ENCODE data around the gene JAZF1. TPM values are rescaled to one million over a fixed set of nuclear protein-coding genes. Genes with fewer than 3 reads are reported as not detected.

Gene JAZF1
- total and polyA plus RNA-seq, 10 of the 15 experiments (the other 5 are each of a cell fraction or from before 2014, with no cell fraction given): 0.04 to 0.82 (median 0.15) TPM; not detected in 3

- Histone ChIP-seq H3K4me1 (ENCODE audit: control insufficient read depth, insufficient read depth, low read length) (peaks cover 19% of the 10 kb centered on the region), H3K36me3 (ENCODE audit: control insufficient read depth in 2 of 2, insufficient read depth in 2 of 2, low read length in 1 of 2) (no peaks in the 10 kb centered on the region), H3K27me3 (replicated peaks in 1 of 2; ENCODE audit: control insufficient read depth in 2 of 2, insufficient read depth in 2 of 2, low read length in 1 of 2) (peaks cover 2 to 3% of the 10 kb centered on the region in 2 experiments; a peak in 2 of 4 replicates), H3K79me2 (ENCODE audit: control insufficient read depth, insufficient read depth, low read length) (no peaks in the 10 kb centered on the region), H3K4me3 (no peak overlapping the region), H3K9me3 (replicated peaks; ENCODE audit: control insufficient read depth, insufficient read depth, low read length) (no peaks in the 10 kb centered on the region; the same call in 2 of the 3 replicates), H3K4me2 (ENCODE audit: control insufficient read depth, insufficient read depth) (no peak overlapping the region), H2AFZ (ENCODE audit: control insufficient read depth, low read depth, low read length) (no peak overlapping the region), H3K27ac (ENCODE audit: control insufficient read depth, insufficient read depth) (no peak overlapping the region), H3K9ac (ENCODE audit: control insufficient read depth, insufficient read depth, low read length) (no peak overlapping the region), H4K20me1 (ENCODE audit: control insufficient read depth, insufficient read depth) (no peaks in the 10 kb centered on the region)
- CTCF ChIA-PET: interaction anchor here (1.3 kb wide), 1 partner anchor 14 kb away, joined by 3 read pairs; no protein-coding TSS in a partner anchor
- TF ChIP-seq DPF2 (IDR thresholded peaks at IDR 0.05): no peak
- no peak for TF ChIP-seq RCOR1 (conservative IDR thresholded peaks at IDR 0.05; ENCODE audit: low read depth, low read length)
- TF ChIP-seq PAX5 (IDR thresholded peaks at IDR 0.05; ENCODE audit: borderline replicate concordance, low read depth, low read length): no peak
- no peak for TF ChIP-seq TCF12 (IDR thresholded peaks at IDR 0.05; ENCODE audit: low read depth, low read length)
- TF ChIP-seq BMI1 (IDR thresholded peaks at IDR 0.05; ENCODE audit: borderline replicate concordance): no peak
- no peak for TF ChIP-seq GATAD2B (conservative IDR thresholded peaks at IDR 0.05; ENCODE audit: low read depth)
- TF ChIP-seq SREBF2 (IDR thresholded peaks at IDR 0.05; ENCODE audit: low read length): no peak
- FAIRE-seq (no peak), DNase-seq (ENCODE audit: low read depth, low spot score) (no peak), ATAC-seq (no peak)
- RAD21 ChIA-PET (ENCODE audit: unreplicated experiment): no interaction called here
- 42% methylated on average over 6 of the region's 6 CpGs for WGBS (ENCODE audit: insufficient coverage, insufficient replicate concordance, low lambda C conversion rate, missing lambda C conversion rate)
- in situ Hi-C loops (cut with MboI) (no loop called here), intact Hi-C loops (cut with micrococcal nuclease; ENCODE audit: unreplicated experiment) (no loop called here)
- POLR2A ChIA-PET: no interaction called here
- no TSS peak for BruUV-seq (replicated peaks)
- SMC1A ChIA-PET (ENCODE audit: uncharacterized antibody, unreplicated experiment): no interaction called here
Measured at GRCh38 chr7:28157076-28157745, 23.4 kb downstream of the JAZF1 start.

- POLR2A ChIA-PET: no interaction called here
- Histone ChIP-seq H3K79me2 (ENCODE audit: control insufficient read depth, insufficient read depth, low read length) (no peaks in the 10 kb centered on the region), H3K4me3 (no peak overlapping the region), H3K4me2 (ENCODE audit: control insufficient read depth, insufficient read depth) (no peak overlapping the region), H2AFZ (ENCODE audit: control insufficient read depth, low read depth, low read length) (no peak overlapping the region), H3K9me3 (replicated peaks; ENCODE audit: control insufficient read depth, insufficient read depth, low read length) (no peaks in the 10 kb centered on the region; the same call in 2 of the 3 replicates), H3K4me1 (ENCODE audit: control insufficient read depth, insufficient read depth, low read length) (peaks cover 22% of the 10 kb centered on the region), H4K20me1 (ENCODE audit: control insufficient read depth, insufficient read depth) (no peaks in the 10 kb centered on the region), H3K27ac (ENCODE audit: control insufficient read depth, insufficient read depth) (no peak overlapping the region), H3K9ac (ENCODE audit: control insufficient read depth, insufficient read depth, low read length) (no peak overlapping the region), H3K36me3 (ENCODE audit: control insufficient read depth in 2 of 2, insufficient read depth in 2 of 2, low read length in 1 of 2) (no peaks in the 10 kb centered on the region), H3K27me3 (replicated peaks in 1 of 2; ENCODE audit: control insufficient read depth in 2 of 2, insufficient read depth in 2 of 2, low read length in 1 of 2) (peaks cover 0 to 2% of the 10 kb centered on the region in 2 experiments; a peak in 1 of 4 replicates)
- FAIRE-seq: no peak
- SMC1A ChIA-PET (ENCODE audit: uncharacterized antibody, unreplicated experiment): no interaction called here
- ATAC-seq: no peak
- CTCF ChIA-PET: no interaction called here
- BruUV-seq (replicated peaks): no TSS peak
- WGBS (ENCODE audit: insufficient coverage, insufficient replicate concordance, low lambda C conversion rate, missing lambda C conversion rate): 67% methylated on average over 4 of the region's 4 CpGs
- RAD21 ChIA-PET (ENCODE audit: unreplicated experiment): no interaction called here
- TF ChIP-seq ZBED1 (IDR thresholded peaks at IDR 0.05; ENCODE audit: borderline replicate concordance) (no peak), HDGF (IDR thresholded peaks at IDR 0.05) (no peak), GATAD2B (conservative IDR thresholded peaks at IDR 0.05; ENCODE audit: low read depth) (no peak), SREBF1 (IDR thresholded peaks at IDR 0.05; ENCODE audit: low read length) (no peak), NR2C2 (IDR thresholded peaks at IDR 0.05; ENCODE audit: borderline replicate concordance, control insufficient read depth, insufficient read length, low read depth) (no peak)
- in situ Hi-C loops (cut with MboI) (no loop called here), intact Hi-C loops (cut with micrococcal nuclease; ENCODE audit: unreplicated experiment) (no loop called here)
- no peak for DNase-seq (ENCODE audit: low read depth, low spot score)
Measured at GRCh38 chr7:28156401-28156800, 24.2 kb downstream of the JAZF1 start.
